BLaER1 (cell line): ENCODE measurements around the gene PPP1R3G.
A peak's percentile ranks its signal among the peaks of the same experiment; 100 is the strongest.

Experiments used
- H3K27ac ChIP-seq: shearing (Covaris generic); formaldehyde crosslinking; 2 replicates; pipeline ENCODE4 v1.8.1; 2022
- H3K27me3 ChIP-seq: shearing (Covaris generic); formaldehyde crosslinking; 2 replicates; pipeline ENCODE4 v1.8.1; 2022
- H3K36me3 ChIP-seq: shearing (Covaris generic); formaldehyde crosslinking; 2 replicates; pipeline ENCODE4 v1.8.1; 2022
- H3K4me1 ChIP-seq: shearing (Covaris generic); formaldehyde crosslinking; 2 replicates; pipeline ENCODE4 v1.8.1; 2022
- H3K4me2 ChIP-seq: shearing (Covaris generic); formaldehyde crosslinking; 2 replicates; pipeline ENCODE4 v1.8.1; 2022
- H3K4me3 ChIP-seq: shearing (Covaris generic); formaldehyde crosslinking; 2 replicates; pipeline ENCODE4 v1.8.1; 2022
- H3K9ac ChIP-seq: shearing (Covaris generic); formaldehyde crosslinking; 2 replicates; pipeline ENCODE4 v1.8.1; 2022
- H3K9me3 ChIP-seq: shearing (Covaris generic); formaldehyde crosslinking; 2 replicates; pipeline ENCODE4 v1.8.1; 2022
- H4K20me1 ChIP-seq: shearing (Covaris generic); formaldehyde crosslinking; 2 replicates; pipeline ENCODE4 v1.8.1; 2022
- Cebpa-rat ChIP-seq: shearing (Covaris generic); IDR thresholded peaks from 2 replicates; pipeline ENCODE4 v1.8.1; 2022

PPP1R3G gene

DNA sequence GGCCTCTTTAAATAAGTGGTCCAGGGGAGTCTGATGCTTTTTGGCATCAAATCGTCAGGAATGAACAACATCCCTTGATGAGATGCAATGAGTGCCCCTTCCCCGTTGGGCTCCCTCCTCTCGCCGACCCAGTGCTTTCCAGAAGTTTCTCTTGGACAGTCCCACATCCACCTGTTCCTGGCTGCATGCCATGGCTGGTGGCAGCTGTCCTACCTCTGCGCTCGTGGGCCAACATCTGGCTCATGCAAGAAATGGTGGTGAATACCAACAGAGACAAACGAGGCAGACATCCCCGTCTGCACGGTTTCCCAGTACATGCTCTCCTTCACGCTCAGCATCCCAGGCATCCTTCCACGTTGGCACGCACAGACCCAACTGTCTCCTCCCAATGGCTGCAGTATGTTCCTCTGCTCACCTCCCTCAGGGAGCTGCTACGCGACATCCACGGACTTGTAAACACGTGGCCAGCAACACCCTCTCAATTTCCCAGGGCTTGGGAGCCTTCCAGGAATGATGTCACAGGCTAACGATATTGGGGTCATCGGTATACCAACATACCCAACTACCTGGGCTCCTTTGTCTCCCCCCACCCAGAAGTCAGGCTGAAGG is 37.5 kb downstream of the PPP1R3G start:
- peaks cover 57% of the 10 kb centered on the region for H3K4me1 ChIP-seq
- H3K4me2 ChIP-seq, result peak overlapping the region; percentile 72
- TF ChIP-seq Cebpa-rat, result no peak

DNA sequence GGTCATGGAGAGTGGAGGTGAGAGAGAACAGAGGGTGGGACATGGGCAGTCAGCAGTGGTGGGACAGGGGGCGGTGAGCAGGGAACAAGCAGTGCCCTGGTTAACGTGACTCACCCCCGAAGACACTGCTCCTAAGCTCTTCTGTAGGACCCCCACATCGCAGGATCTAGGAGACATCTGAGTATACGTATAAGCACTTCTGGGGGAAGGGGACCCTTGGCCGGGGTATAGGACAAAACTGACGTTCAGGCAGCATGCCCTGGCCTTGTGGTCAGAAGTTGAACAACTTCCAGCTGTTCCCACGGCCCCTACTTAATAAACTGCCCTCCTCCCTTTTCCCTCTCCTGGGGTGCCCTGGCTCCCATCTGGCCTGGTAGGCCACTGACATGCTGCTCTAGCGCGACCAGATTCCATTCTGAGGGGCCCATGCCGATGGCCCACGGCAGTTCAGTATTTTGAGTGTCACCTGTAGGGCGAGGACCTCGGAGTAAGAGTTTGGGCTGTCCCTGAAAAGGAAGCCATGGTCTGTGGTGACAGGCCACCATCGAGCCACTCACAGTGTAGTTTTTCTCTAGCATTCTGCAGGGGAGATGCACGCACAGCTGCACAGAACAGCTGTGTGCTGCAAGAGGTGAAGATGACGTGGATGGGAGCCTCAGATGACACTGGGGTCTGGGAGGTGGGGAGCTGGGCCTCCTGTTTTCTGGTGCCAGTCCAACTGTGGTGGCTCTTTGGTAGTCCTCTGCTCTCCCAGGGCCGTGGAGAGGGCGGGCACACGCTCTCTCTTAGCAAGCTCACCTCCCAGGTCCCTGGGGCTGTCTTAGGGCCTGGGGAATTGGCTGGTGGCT is 38.4 kb downstream of the PPP1R3G start:
- peak overlapping the region; percentile 72 for H3K4me2 ChIP-seq
- no peak overlapping the region for H3K9ac ChIP-seq
- H4K20me1 ChIP-seq, result peaks cover 7% of the 10 kb centered on the region; the same call in 1 of the 2 replicates
- H3K27me3 ChIP-seq, result no peaks in the 10 kb centered on the region
- peaks cover 66% of the 10 kb centered on the region for H3K4me1 ChIP-seq
- TF ChIP-seq Cebpa-rat, result no peak
- H3K9me3 ChIP-seq, result peaks cover 12% of the 10 kb centered on the region
- H3K4me3 ChIP-seq, result no peak overlapping the region
- H3K27ac ChIP-seq, result peak overlapping the region; percentile 72
- peaks cover 27% of the 10 kb centered on the region for H3K36me3 ChIP-seq

More for the DNA sequence above, 37.5 kb downstream of the PPP1R3G start:
- H3K9me3 ChIP-seq, result peaks cover 12% of the 10 kb centered on the region
- peak overlapping the region; percentile 72; the same call in 1 of the 2 replicates for H3K27ac ChIP-seq
- no peak overlapping the region for H3K4me3 ChIP-seq
- no peaks in the 10 kb centered on the region for H3K27me3 ChIP-seq
- H4K20me1 ChIP-seq, result peaks cover 10% of the 10 kb centered on the region; the same call in 1 of the 2 replicates
- no peak overlapping the region for H3K9ac ChIP-seq
- peaks cover 27% of the 10 kb centered on the region for H3K36me3 ChIP-seq

DNA sequence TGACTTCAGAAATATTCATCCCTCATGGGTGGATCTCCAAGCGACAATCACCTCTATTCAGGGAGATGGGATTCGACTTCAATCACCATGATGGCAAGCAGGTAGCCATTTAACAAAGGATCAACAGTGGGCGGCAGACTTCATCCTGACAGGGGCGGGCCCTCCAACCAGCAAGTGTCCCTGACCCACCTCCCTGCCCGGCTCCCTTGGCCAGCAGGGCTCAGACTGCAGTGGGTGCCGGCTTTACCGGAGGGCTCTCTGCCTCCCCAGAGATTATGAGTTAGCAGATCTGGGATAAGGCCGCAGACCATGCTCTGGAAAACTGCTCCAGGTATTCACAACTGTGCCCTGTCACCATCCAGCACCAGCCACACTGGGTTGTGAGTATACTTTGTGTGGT is 39.4 kb downstream of the PPP1R3G start:
- Histone ChIP-seq H3K27me3 (no peaks in the 10 kb centered on the region), H4K20me1 (0 out of 2 replicates have a peak, but pooled peaks cover 6% of the 10 kb centered on the region), H3K4me2 (peak overlapping the region; percentile 72), H3K9ac (no peak overlapping the region), H3K4me3 (no peak overlapping the region), H3K9me3 (peaks cover 12% of the 10 kb centered on the region), H3K36me3 (peaks cover 23% of the 10 kb centered on the region), H3K4me1 (peaks cover 76% of the 10 kb centered on the region), H3K27ac (peak overlapping the region; percentile 72; the same call in 1 of the 2 replicates)
- TF ChIP-seq Cebpa-rat, result no peak

DNA sequence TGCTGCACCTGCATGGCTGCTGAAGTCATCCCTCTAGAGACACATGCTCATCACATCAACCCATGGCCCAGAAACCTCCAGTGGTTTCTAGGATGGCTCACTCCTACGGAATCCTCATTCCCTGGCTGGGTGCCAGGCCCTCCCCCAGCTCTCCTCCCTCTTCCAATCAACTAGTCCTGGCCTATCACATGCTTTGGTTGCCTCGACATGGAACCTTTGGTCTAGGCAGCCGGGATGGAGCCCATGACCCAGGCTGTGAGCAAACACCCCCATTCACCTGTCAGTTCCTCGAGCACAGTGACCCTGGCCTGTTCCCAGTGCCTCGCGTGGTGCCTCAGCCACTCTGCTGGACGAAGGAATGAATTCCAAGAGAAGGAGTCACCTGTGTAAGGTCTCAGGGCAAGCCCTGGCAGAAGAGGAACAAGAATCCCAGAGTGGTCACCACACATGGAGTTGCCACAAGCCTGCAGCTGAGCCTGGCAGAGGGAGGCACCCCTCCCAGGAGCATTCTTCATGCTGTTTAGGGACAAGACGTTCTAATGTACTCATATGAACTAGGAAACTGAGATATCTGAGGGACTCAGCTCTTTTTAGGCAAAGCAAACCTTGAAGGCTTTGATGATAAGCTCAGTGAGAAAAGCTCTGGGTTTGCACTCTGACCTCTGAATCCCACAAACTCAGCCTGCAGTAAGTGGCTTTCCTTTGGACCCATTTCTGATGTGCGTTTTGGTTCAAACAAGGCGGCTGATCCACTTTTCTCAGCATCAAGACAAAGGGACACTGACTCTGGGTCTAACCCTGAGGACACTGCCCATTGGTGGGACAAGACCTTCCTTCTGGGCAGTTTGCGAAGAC is 40.2 kb downstream of the PPP1R3G start:
- no peak for TF ChIP-seq Cebpa-rat
- H3K9ac ChIP-seq, result no peak overlapping the region
- peaks cover 85% of the 10 kb centered on the region for H3K4me1 ChIP-seq
- peaks cover 23% of the 10 kb centered on the region for H3K36me3 ChIP-seq
- H4K20me1 ChIP-seq, result 0 out of 2 replicates have a peak, but pooled peaks cover 6% of the 10 kb centered on the region
- peak overlapping the region; percentile 72 for H3K27ac ChIP-seq
- peak overlapping the region; percentile 72 for H3K4me2 ChIP-seq
- H3K4me3 ChIP-seq, result no peak overlapping the region
- H3K9me3 ChIP-seq, result peaks cover 12% of the 10 kb centered on the region
- no peaks in the 10 kb centered on the region for H3K27me3 ChIP-seq

DNA sequence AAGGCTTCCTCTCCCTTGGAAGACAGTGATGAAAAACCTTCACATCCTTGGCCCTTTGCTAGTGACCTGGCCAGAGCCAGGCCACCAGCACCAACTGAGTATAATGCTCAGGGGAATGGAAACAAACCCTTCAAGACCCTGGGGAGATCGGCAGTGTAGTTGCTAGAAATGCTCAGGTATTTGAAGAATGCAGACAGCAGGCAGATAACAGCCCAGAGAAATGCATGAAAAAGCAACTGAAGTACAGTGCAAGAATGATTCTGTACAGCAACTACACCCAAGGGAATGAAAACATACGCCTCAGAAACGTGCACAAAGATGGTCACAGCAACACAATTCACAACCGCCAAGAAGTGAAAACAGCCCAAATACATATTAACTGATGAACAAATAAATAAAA is 41.1 kb downstream of the PPP1R3G start:
- Histone ChIP-seq H4K20me1 (0 out of 2 replicates have a peak, but pooled peaks cover 6% of the 10 kb centered on the region), H3K4me3 (no peak overlapping the region), H3K9ac (no peak overlapping the region), H3K36me3 (peaks cover 18% of the 10 kb centered on the region), H3K4me1 (peaks cover 93% of the 10 kb centered on the region), H3K27me3 (no peaks in the 10 kb centered on the region), H3K4me2 (peak overlapping the region; percentile 72), H3K9me3 (peaks cover 5% of the 10 kb centered on the region), H3K27ac (peak overlapping the region; percentile 72; the same call in 1 of the 2 replicates)
- no peak for TF ChIP-seq Cebpa-rat

DNA sequence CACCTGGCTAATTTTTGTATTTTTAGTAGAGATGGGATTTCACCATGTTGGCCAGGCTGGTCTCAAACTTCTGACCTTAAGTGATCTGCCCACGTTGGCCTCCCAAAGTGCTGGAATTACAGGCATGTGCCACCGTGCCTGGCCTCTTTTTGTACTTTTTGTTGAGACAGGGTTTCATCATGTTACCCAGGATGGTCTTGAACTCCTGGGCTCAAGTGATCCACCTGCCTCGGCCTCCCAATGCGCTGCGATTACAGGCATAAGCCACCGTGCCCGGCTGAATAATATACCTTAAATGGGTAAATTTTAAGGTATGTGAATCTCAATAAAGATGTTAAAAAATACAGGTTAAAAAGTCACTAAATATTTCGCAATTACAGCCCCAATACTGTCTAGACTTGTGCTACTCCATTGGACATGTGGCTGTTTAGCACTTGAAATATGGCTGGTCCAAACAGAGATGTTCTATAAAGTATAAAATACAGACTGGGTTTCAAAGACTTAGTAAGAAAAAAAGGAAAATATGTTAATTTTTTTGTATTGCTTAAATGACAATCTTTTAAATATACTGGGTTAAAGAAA is 42.1 kb downstream of the PPP1R3G start:
- no peak overlapping the region for H3K4me3 ChIP-seq
- H4K20me1 ChIP-seq, result 0 out of 2 replicates have a peak, but pooled peaks cover 6% of the 10 kb centered on the region
- peak; percentile 48; the same call in 1 of the 2 replicates for TF ChIP-seq Cebpa-rat
- H3K27ac ChIP-seq, result no peak overlapping the region
- peaks cover 9% of the 10 kb centered on the region; the same call in 1 of the 2 replicates for H3K36me3 ChIP-seq
- no peaks in the 10 kb centered on the region for H3K9me3 ChIP-seq
- H3K4me1 ChIP-seq, result peaks cover 100% of the 10 kb centered on the region
- no peaks in the 10 kb centered on the region for H3K27me3 ChIP-seq
- H3K4me2 ChIP-seq, result peak overlapping the region; percentile 84
- no peak overlapping the region for H3K9ac ChIP-seq

DNA sequence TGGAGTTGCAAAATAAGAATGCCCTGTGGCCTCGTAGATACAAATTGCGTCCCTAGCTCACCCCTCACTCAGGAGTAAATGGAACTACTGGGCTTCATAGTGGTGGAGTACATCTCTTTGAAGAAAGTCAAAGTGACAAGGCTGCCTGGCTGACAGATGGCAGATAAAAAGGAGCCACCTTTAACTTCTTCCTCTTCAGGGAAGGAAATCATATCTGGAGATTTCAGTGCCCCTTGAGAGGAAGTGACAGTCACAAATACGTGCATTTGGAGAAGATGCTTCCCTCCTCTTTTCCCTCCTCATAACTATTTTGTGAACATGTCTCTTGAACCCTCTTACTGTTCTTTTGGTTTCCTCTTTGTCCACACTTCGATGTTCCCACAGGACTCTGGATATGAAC is 43.2 kb downstream of the PPP1R3G start:
- Histone ChIP-seq H3K9me3 (no peaks in the 10 kb centered on the region), H3K4me3 (peak overlapping the region; percentile 32; the same call in 1 of the 2 replicates), H3K36me3 (no peaks in the 10 kb centered on the region; the same call in 1 of the 2 replicates), H4K20me1 (no peaks in the 10 kb centered on the region), H3K27ac (peak overlapping the region; percentile 75), H3K9ac (peak overlapping the region; percentile 23; the same call in 1 of the 2 replicates), H3K27me3 (no peaks in the 10 kb centered on the region), H3K4me1 (peaks cover 98% of the 10 kb centered on the region), H3K4me2 (peak overlapping the region; percentile 84)
- TF ChIP-seq Cebpa-rat, result no peak

DNA sequence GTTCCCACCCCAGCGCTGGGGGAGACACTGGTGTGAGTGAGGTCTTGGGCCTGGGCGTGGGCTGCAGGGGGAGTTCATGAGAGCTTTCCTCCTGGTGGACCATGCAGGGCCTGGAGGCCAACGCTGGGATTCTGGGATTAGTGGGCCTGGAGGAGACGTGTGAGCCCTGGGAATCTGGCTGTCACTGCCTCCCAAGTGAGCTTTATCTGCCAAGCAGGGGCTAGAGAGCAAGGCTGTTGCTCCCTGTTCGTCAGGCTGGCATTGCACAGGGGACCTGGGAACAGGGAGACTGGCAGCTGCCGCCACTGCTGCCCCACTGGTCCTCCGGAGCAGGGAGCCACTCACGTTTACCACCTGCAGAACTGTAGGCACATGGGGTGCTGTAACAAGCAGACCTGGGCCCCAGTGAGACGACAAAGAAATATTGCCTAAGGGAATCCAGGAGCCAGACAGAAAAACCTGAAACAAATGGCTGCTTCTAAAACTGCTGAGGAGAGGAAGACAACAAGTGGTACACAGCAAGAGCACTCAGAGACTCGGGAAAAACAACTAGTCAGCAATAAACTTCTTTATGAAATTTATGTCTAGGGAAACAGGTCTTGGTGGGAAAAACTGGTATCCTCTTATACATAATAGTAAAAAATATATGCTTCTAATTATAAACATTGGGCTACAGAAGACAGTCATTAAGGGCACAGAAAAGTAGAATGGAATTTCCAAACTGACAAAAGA is 45.2 kb downstream of the PPP1R3G start:
- Histone ChIP-seq H3K4me2 (peak overlapping the region; percentile 84), H3K36me3 (no peaks in the 10 kb centered on the region), H3K9me3 (no peaks in the 10 kb centered on the region), H3K27ac (peak overlapping the region; percentile 75), H3K27me3 (no peaks in the 10 kb centered on the region), H3K4me3 (peak overlapping the region; percentile 19; the same call in 1 of the 2 replicates), H4K20me1 (no peaks in the 10 kb centered on the region), H3K4me1 (peaks cover 87% of the 10 kb centered on the region), H3K9ac (peak overlapping the region; percentile 54)
- TF ChIP-seq Cebpa-rat, result no peak
